C4-2B (cell line): ENCODE measurements around the gene CCDC144A.
"Not testable (repeated sequence)": the region's sequence is repeated elsewhere in the genome, so short reads cannot be mapped to it uniquely, and the experiment has no call there.

ENCODE experiments used
- CTCF ChIP-seq: fragments of 450-650 bp; conservative IDR thresholded peaks from 2 replicates; pipeline ENCODE4 v1.5.1; 2017; ENCODE audit warnings: mild to moderate bottlenecking
- ZFX ChIP-seq: fragments of 450-650 bp; IDR thresholded peaks from 2 replicates; pipeline ENCODE4 v1.6.1; 2017

DNA sequence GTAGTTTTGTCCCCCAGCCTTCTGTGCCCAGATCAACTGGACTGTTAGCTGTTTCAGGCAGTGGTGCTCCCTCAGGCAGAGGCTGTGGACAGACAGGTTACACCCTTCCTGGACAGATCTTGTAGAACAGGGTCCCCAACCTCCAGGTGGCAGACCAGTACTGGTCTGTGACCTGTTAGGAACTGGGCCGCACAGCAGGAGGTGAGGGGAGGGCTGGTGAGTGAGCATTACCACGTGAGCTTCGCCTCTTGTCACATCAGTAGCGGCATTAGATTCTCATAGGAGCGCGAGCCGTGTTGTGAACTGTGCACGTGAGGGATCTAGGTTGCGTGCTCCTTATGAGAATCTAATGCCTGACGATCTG lies 61.9 kb downstream of the CCDC144A start:
- TF ChIP-seq CTCF, ZFX: not testable (repeated sequence)
